SHP77 (cell line): Measurements from ENCODE around the gene ANKDD1A.
A peak's percentile ranks its signal among the peaks of the same experiment; 100 is the strongest.

Source experiments
- DNase-seq, 2 experiments: peaks; one replicate each; lab custom pipeline; 2025; lab: John Stamatoyannopoulos, UW

Gene ANKDD1A

GRCh38 chr15:64961013-64961412 lies 49.3 kb downstream of the ANKDD1A start:
- DNase-seq = no peak

- no peak for DNase-seq
These were observed 57.7 kb downstream of the ANKDD1A start for GRCh38 chr15:64969401-64969800.

GRCh38 chr15:64970698-64971097 lies 59.0 kb downstream of the ANKDD1A start:
- no peak for DNase-seq

- no peak for DNase-seq
These were observed 63.7 kb downstream of the ANKDD1A start for GRCh38 chr15:64975390-64975789.

GRCh38 chr15:64979252-64979710 lies 67.6 kb downstream of the ANKDD1A start:
- no peak for DNase-seq

GRCh38 chr15:64981812-64982431 lies 70.2 kb downstream of the ANKDD1A start:
- DNase-seq = no peak

- no peak for DNase-seq
These were observed 70.8 kb downstream of the ANKDD1A start for GRCh38 chr15:64982472-64982871.

GRCh38 chr15:64985366-64986033 lies 73.8 kb downstream of the ANKDD1A start:
- no peak for DNase-seq

- DNase-seq = no peak
These were observed 75.4 kb downstream of the ANKDD1A start for GRCh38 chr15:64987136-64987535.

GRCh38 chr15:64989416-64990167 lies 77.9 kb downstream of the ANKDD1A start, which contains the start of gene SPG21:
TSS of gene SPG21 (minus strand) at chr15:64989914. CDS start at chr15:64983569, 6,345 bp downstream.
- DNase-seq = peak; percentile 92 to 95

- DNase-seq = no peak
These were observed 78.4 kb downstream of the ANKDD1A start for GRCh38 chr15:64990168-64990470.

- DNase-seq = no peak
These were observed 79.9 kb downstream of the ANKDD1A start for GRCh38 chr15:64991536-64992135.

- DNase-seq = no peak
These were observed 81.6 kb downstream of the ANKDD1A start for GRCh38 chr15:64993290-64993689.

GRCh38 chr15:64997066-64997465 lies 85.4 kb downstream of the ANKDD1A start:
- DNase-seq = no peak

- DNase-seq = no peak
These were observed 86.2 kb downstream of the ANKDD1A start for GRCh38 chr15:64997745-64998375.

- no peak for DNase-seq
These were observed 93.3 kb downstream of the ANKDD1A start for GRCh38 chr15:65004993-65005392.

- no peak for DNase-seq
These were observed 95.2 kb downstream of the ANKDD1A start for GRCh38 chr15:65006876-65007275.
